HG03066 (cell line): ENCODE measurements around the gene TFAP2A.

Experiments used
- ATAC-seq: cut with Tn5 transposase; IDR thresholded peaks from one replicate; pipeline ENCODE4 v1.9.1; 2021; ENCODE audit warnings: low read depth; ENCODE audit not compliant: unreplicated experiment

Gene TFAP2A

GRCh38 chr6:10385524-10386132, 29.2 kb downstream of the TFAP2A start:
- no peak for ATAC-seq

GRCh38 chr6:10384610-10385523, 30.0 kb downstream of the TFAP2A start:
- no peak for ATAC-seq

- no peak for ATAC-seq
These were observed 30.7 kb downstream of the TFAP2A start for GRCh38 chr6:10384091-10384609.

GRCh38 chr6:10383331-10384090, 31.4 kb downstream of the TFAP2A start:
- no peak for ATAC-seq

GRCh38 chr6:10382728-10383330, 32.0 kb downstream of the TFAP2A start:
- no peak for ATAC-seq

GRCh38 chr6:10382322-10382721, 32.6 kb downstream of the TFAP2A start:
- no peak for ATAC-seq

GRCh38 chr6:10381830-10382208, 33.1 kb downstream of the TFAP2A start:
- no peak for ATAC-seq

GRCh38 chr6:10381133-10381829, 33.6 kb downstream of the TFAP2A start:
- ATAC-seq, result no peak

GRCh38 chr6:10375391-10375969, 39.4 kb downstream of the TFAP2A start:
- no peak for ATAC-seq

- ATAC-seq, result no peak
These were observed 41.1 kb downstream of the TFAP2A start for GRCh38 chr6:10373642-10374359.

GRCh38 chr6:10369896-10370295, 45.0 kb downstream of the TFAP2A start:
- no peak for ATAC-seq

- no peak for ATAC-seq
These were observed 46.0 kb downstream of the TFAP2A start for GRCh38 chr6:10368861-10369260.

- no peak for ATAC-seq
These were observed 51.0 kb downstream of the TFAP2A start for GRCh38 chr6:10363911-10364310.

GRCh38 chr6:10362300-10362699, 52.6 kb downstream of the TFAP2A start:
- no peak for ATAC-seq

- ATAC-seq, result no peak
These were observed 53.4 kb downstream of the TFAP2A start for GRCh38 chr6:10361428-10361827.

- ATAC-seq, result no peak
These were observed 55.3 kb downstream of the TFAP2A start for GRCh38 chr6:10359581-10359980.

GRCh38 chr6:10355115-10355702, 59.7 kb downstream of the TFAP2A start:
- no peak for ATAC-seq

GRCh38 chr6:10351791-10352190, 63.1 kb downstream of the TFAP2A start:
- no peak for ATAC-seq

GRCh38 chr6:10350720-10351119, 64.2 kb downstream of the TFAP2A start:
- no peak for ATAC-seq
